ENCODE data around the gene RINL. TPM values are rescaled to one million over a fixed set of nuclear protein-coding genes. Genes with fewer than 3 reads are reported as not detected.

The RINL gene
- polyA plus RNA-seq, 1 of the 3 experiments (the other 2 are of a cell fraction) = 3.8 TPM

DNA sequence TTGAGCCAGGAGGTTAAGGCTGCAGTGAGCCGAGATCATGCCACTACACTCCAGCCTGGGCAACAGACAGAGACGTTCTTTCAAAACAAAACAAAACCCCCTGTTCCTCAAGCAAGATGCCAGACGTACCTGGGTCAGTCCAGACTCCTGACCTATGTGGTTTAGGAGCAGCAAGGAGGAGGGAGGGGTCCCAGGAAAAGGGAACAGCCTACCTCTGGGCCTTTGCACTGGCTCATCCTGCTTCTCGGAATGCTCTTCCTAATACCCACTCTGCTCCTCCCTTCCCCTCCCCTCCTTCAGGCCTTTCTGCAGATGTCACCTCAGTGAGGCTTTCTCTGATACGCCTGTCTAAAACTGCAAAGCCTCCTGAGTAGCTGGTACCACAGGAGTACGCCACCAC lies 9.5 kb downstream of the RINL start (continued):
- TF ChIP-seq CHD2 (IDR thresholded peaks at IDR 0.05; ENCODE audit: low read length, partially characterized antibody) (no peak), YY1 (IDR thresholded peaks at IDR 0.05; ENCODE audit: low read depth) (no peak), MEF2A (IDR thresholded peaks at IDR 0.05; ENCODE audit: borderline replicate concordance, low read depth) (no peak), NRF1 (IDR thresholded peaks at IDR 0.05; ENCODE audit: low read depth, low read length) (no peak), FOXJ3 (CRISPR knock-in tag; IDR thresholded peaks at IDR 0.05) (no peak), RCOR1 (IDR thresholded peaks at IDR 0.05; ENCODE audit: low read length) (no peak), RFX5 (IDR thresholded peaks at IDR 0.05; ENCODE audit: low read length) (no peak), ELF1 (IDR thresholded peaks at IDR 0.05) (no peak)
- TF ChIP-seq, protein P1, sequence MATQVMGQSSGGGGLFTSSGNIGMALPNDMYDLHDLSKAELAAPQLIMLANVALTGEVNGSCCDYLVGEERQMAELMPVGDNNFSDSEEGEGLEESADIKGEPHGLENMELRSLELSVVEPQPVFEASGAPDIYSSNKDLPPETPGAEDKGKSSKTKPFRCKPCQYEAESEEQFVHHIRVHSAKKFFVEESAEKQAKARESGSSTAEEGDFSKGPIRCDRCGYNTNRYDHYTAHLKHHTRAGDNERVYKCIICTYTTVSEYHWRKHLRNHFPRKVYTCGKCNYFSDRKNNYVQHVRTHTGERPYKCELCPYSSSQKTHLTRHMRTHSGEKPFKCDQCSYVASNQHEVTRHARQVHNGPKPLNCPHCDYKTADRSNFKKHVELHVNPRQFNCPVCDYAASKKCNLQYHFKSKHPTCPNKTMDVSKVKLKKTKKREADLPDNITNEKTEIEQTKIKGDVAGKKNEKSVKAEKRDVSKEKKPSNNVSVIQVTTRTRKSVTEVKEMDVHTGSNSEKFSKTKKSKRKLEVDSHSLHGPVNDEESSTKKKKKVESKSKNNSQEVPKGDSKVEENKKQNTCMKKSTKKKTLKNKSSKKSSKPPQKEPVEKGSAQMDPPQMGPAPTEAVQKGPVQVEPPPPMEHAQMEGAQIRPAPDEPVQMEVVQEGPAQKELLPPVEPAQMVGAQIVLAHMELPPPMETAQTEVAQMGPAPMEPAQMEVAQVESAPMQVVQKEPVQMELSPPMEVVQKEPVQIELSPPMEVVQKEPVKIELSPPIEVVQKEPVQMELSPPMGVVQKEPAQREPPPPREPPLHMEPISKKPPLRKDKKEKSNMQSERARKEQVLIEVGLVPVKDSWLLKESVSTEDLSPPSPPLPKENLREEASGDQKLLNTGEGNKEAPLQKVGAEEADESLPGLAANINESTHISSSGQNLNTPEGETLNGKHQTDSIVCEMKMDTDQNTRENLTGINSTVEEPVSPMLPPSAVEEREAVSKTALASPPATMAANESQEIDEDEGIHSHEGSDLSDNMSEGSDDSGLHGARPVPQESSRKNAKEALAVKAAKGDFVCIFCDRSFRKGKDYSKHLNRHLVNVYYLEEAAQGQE (IDR thresholded peaks at IDR 0.05; ENCODE audit: low read depth, low read length) = no peak
- TF ChIP-seq, protein P2, sequence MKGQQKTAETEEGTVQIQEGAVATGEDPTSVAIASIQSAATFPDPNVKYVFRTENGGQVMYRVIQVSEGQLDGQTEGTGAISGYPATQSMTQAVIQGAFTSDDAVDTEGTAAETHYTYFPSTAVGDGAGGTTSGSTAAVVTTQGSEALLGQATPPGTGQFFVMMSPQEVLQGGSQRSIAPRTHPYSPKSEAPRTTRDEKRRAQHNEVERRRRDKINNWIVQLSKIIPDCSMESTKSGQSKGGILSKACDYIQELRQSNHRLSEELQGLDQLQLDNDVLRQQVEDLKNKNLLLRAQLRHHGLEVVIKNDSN (IDR thresholded peaks at IDR 0.05; ENCODE audit: borderline replicate concordance, low read depth) = no peak
- TF ChIP-seq, protein P3, sequence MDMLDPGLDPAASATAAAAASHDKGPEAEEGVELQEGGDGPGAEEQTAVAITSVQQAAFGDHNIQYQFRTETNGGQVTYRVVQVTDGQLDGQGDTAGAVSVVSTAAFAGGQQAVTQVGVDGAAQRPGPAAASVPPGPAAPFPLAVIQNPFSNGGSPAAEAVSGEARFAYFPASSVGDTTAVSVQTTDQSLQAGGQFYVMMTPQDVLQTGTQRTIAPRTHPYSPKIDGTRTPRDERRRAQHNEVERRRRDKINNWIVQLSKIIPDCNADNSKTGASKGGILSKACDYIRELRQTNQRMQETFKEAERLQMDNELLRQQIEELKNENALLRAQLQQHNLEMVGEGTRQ (IDR thresholded peaks at IDR 0.05; ENCODE audit: borderline replicate concordance, low read depth, low read length) = no peak

GRCh38 chr19:38867171-38867780 lies 10.8 kb downstream of the RINL start:
- no peak overlapping the region for H2AFZ ChIP-seq (ENCODE audit: low read depth)
- H4K20me1 ChIP-seq (ENCODE audit: insufficient read depth) = no peaks in the 10 kb centered on the region
- TF ChIP-seq RXRA (IDR thresholded peaks at IDR 0.05; ENCODE audit: borderline replicate concordance, low read depth) (no peak), YY1 (IDR thresholded peaks at IDR 0.05; ENCODE audit: low read depth) (no peak), ELF1 (IDR thresholded peaks at IDR 0.05) (no peak), EZH2phosphoT487 (IDR thresholded peaks at IDR 0.05; ENCODE audit: borderline replicate concordance, low read depth) (no peak), FOXM1 (IDR thresholded peaks at IDR 0.05; ENCODE audit: low read depth) (no peak), GABPA (IDR thresholded peaks at IDR 0.05; ENCODE audit: low read depth) (no peak), MXI1 (IDR thresholded peaks at IDR 0.05; ENCODE audit: low read depth, low read length) (no peak), POLR2AphosphoS5 (IDR thresholded peaks at IDR 0.05; ENCODE audit: low read depth, low read length) (no peak), FOSL2 (IDR thresholded peaks at IDR 0.05; ENCODE audit: borderline replicate concordance, low read depth) (no peak)
- TF ChIP-seq, protein P3 (IDR thresholded peaks at IDR 0.05; ENCODE audit: borderline replicate concordance, low read depth, low read length) = no peak
- TF ChIP-seq, protein P4, sequence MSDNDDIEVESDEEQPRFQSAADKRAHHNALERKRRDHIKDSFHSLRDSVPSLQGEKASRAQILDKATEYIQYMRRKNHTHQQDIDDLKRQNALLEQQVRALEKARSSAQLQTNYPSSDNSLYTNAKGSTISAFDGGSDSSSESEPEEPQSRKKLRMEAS (IDR thresholded peaks at IDR 0.05; ENCODE audit: low read depth) = no peak
- TF ChIP-seq, protein P5, sequence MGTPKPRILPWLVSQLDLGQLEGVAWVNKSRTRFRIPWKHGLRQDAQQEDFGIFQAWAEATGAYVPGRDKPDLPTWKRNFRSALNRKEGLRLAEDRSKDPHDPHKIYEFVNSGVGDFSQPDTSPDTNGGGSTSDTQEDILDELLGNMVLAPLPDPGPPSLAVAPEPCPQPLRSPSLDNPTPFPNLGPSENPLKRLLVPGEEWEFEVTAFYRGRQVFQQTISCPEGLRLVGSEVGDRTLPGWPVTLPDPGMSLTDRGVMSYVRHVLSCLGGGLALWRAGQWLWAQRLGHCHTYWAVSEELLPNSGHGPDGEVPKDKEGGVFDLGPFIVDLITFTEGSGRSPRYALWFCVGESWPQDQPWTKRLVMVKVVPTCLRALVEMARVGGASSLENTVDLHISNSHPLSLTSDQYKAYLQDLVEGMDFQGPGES (IDR thresholded peaks at IDR 0.05; ENCODE audit: low read depth, low read length) = no peak
- peak overlapping the region in 1 of 2 experiments; percentile 18; a peak in 1 of 4 replicates for H3K27ac ChIP-seq (ENCODE audit: low read depth in 2 of 2, low read length in 1 of 2)
- no peak overlapping the region for H3K4me2 ChIP-seq
- peaks cover 0 to 21% of the 10 kb centered on the region in 2 experiments; a peak in 1 of 4 replicates for H3K4me1 ChIP-seq (ENCODE audit: control insufficient read depth in 1 of 2, insufficient read depth in 2 of 2, low read depth in 1 of 2, low read length in 1 of 2)
- H3K9ac ChIP-seq = no peak overlapping the region
- no peak overlapping the region for H3K4me3 ChIP-seq (ENCODE audit: low read depth in 2 of 2, low read length in 1 of 2)
- H3K36me3 ChIP-seq (replicated peaks in 1 of 2; ENCODE audit: control insufficient read depth in 1 of 2, insufficient read depth in 2 of 2, low read length in 1 of 2) = no peaks in the 10 kb centered on the region
- no peaks in the 10 kb centered on the region for H3F3A ChIP-seq (replicated peaks; ENCODE audit: insufficient read depth)
- 82% methylated on average over 10 of the region's 10 CpGs for WGBS (ENCODE audit: low lambda C conversion rate)
- ChIA-PET POLR2A (interaction anchor here (0.6 kb wide), 1 partner anchor 50 kb away, joined by 3 read pairs; no protein-coding TSS in a partner anchor), CTCF (interaction anchor here (0.7 to 6.3 kb wide), 5 partner anchors 15 to 464 kb away, joined by 3 to 36 read pairs (median 4); partner anchors contain the start of gene FAM98C)
- no peaks in the 10 kb centered on the region for H3K9me3 ChIP-seq
- peak; percentile 38 for DNase-seq
- no peaks in the 10 kb centered on the region for H3K79me2 ChIP-seq (ENCODE audit: insufficient read depth)
- no peaks in the 10 kb centered on the region for H3K27me3 ChIP-seq (ENCODE audit: insufficient read depth)
- H3K9me2 ChIP-seq = no peaks in the 10 kb centered on the region
